K562 (cell line): ENCODE data around the gene SNX27. TPM values are rescaled to one million over a fixed set of nuclear protein-coding genes. Genes with fewer than 3 reads are reported as not detected.

Experiments
- ARHGAP35 ChIP-seq: fragments of 450-650 bp; IDR thresholded peaks from 2 replicates; pipeline ENCODE4 v1.6.1; 2018; ENCODE audit not compliant: partially characterized antibody
- CBX1 ChIP-seq: sonication (generic); IDR thresholded peaks from 2 replicates; pipeline ENCODE4 v1.6.1; 2016; ENCODE audit warnings: antibody characterized with exemption, low read depth, mild to moderate bottlenecking
- CCAR2 ChIP-seq: fragments of 200-400 bp; formaldehyde crosslinking; IDR thresholded peaks from 2 replicates; pipeline ENCODE4 v1.6.1; 2017; ENCODE audit warnings: mild to moderate bottlenecking, low read depth, low read length
- CUX1 ChIP-seq: fragments of 200-800 bp; sonication (Bioruptor generic); IDR thresholded peaks from 2 replicates; pipeline ENCODE4 v1.6.1; 2016; ENCODE audit warnings: missing genetic modification characterization, missing compliant biosample characterization
- DIDO1 ChIP-seq: fragments of 450-650 bp; IDR thresholded peaks from 2 replicates; pipeline ENCODE4 v1.6.1; 2016; ENCODE audit warnings: low read depth, missing biosample characterization, missing genetic modification characterization
- EGR1 ChIP-seq: fragments of 450-650 bp; conservative IDR thresholded peaks from 2 replicates; pipeline ENCODE4 v1.6.1; 2017; ENCODE audit warnings: mild to moderate bottlenecking
- ETS2 ChIP-seq: IDR thresholded peaks from 2 replicates; pipeline ENCODE4 v1.6.1; 2016; ENCODE audit warnings: borderline replicate concordance, missing genetic modification characterization, mild to moderate bottlenecking, moderate library complexity, missing compliant biosample characterization; ENCODE audit not compliant: poor library complexity, severe bottlenecking
- FIP1L1 ChIP-seq: fragments of 200-400 bp; formaldehyde crosslinking; IDR thresholded peaks from 2 replicates; pipeline ENCODE4 v1.6.1; 2018; ENCODE audit warnings: mild to moderate bottlenecking, low read depth, low read length; ENCODE audit not compliant: poor library complexity, severe bottlenecking
- FOXJ2 ChIP-seq: fragments of 200-800 bp; sonication (Bioruptor generic); IDR thresholded peaks from 2 replicates; pipeline ENCODE4 v1.6.1; 2016; ENCODE audit warnings: missing genetic modification characterization, missing compliant biosample characterization
- HES1 ChIP-seq: fragments of 450-650 bp; IDR thresholded peaks from 2 replicates; pipeline ENCODE4 v1.6.1; 2016; ENCODE audit warnings: low read depth, mild to moderate bottlenecking, moderate library complexity
- HNRNPL ChIP-seq: fragments of 200-400 bp; formaldehyde crosslinking; IDR thresholded peaks from 2 replicates; pipeline ENCODE4 v1.6.1; 2017; ENCODE audit warnings: low read depth, mild to moderate bottlenecking, low read length
- KLF6 ChIP-seq: fragments of 250-450 bp; sonication (Bioruptor Pico); IDR thresholded peaks from 2 replicates; pipeline ENCODE4 v1.4.0; 2020; ENCODE audit warnings: mild to moderate bottlenecking, moderate library complexity, borderline replicate concordance
- MCM2 ChIP-seq: fragments of 450-650 bp; IDR thresholded peaks from 2 replicates; pipeline ENCODE4 v1.6.1; 2017; ENCODE audit warnings: low read depth, mild to moderate bottlenecking
- NCOA2 ChIP-seq, 2 experiments: fragments of 450-650 bp; IDR thresholded peaks; 2 replicates each; pipeline ENCODE4 v1.6.1; 2018; ENCODE audit warnings: mild to moderate bottlenecking in 2 of 2, moderate library complexity in 1 of 2; ENCODE audit not compliant: partially characterized antibody in 2 of 2
- NFYB ChIP-seq: IDR thresholded peaks from 2 replicates; pipeline ENCODE4 v1.6.1; 2011; ENCODE audit warnings: mild to moderate bottlenecking, moderate library complexity; ENCODE audit not compliant: insufficient read length; ENCODE audit errors: extremely low read depth
- PRMT5 ChIP-seq: sonication (generic); formaldehyde crosslinking; IDR thresholded peaks from 2 replicates; pipeline ENCODE4 v1.5.0; 2020; ENCODE audit warnings: missing genetic modification reagents
- RBBP5 ChIP-seq: fragments of 200-600 bp; sonication (generic); IDR thresholded peaks from 2 replicates; pipeline ENCODE4 v1.6.1; 2012; ENCODE audit warnings: borderline replicate concordance, mild to moderate bottlenecking, low read length, control low read depth, inconsistent platforms; ENCODE audit not compliant: insufficient read depth, poor library complexity, severe bottlenecking
- SMAD4 ChIP-seq: fragments of 250-450 bp; sonication (Bioruptor Pico); conservative IDR thresholded peaks from 2 replicates; pipeline ENCODE4 v1.8.0; 2021; ENCODE audit warnings: inconsistent platforms, mild to moderate bottlenecking, moderate library complexity
- SP1 ChIP-seq: sonication (generic); formaldehyde crosslinking; IDR thresholded peaks from 2 replicates; pipeline ENCODE4 v1.8.1; 2022; ENCODE audit warnings: mild to moderate bottlenecking, missing genetic modification reagents
- ZNF263 ChIP-seq: sonication (generic); formaldehyde crosslinking; IDR thresholded peaks from 2 replicates; pipeline ENCODE4 v1.8.0; 2022; ENCODE audit warnings: mild to moderate bottlenecking, missing genetic modification reagents, borderline replicate concordance
- ZNF311 ChIP-seq: fragments of 250-450 bp; sonication (Bioruptor Pico); IDR thresholded peaks from 2 replicates; pipeline ENCODE4 v1.4.0; 2020; ENCODE audit warnings: mild to moderate bottlenecking, moderate library complexity
- ZNF324 ChIP-seq: fragments of 250-450 bp; sonication (Bioruptor Pico); IDR thresholded peaks from 2 replicates; pipeline ENCODE4 v1.4.0; 2020; ENCODE audit warnings: mild to moderate bottlenecking
- ZNF57 ChIP-seq: fragments of 450-650 bp; formaldehyde crosslinking; IDR thresholded peaks from 2 replicates; pipeline ENCODE4 v1.4.0; 2020; ENCODE audit warnings: mild to moderate bottlenecking, moderate library complexity
- ZNF644 ChIP-seq: fragments of 200-800 bp; sonication (Bioruptor generic); IDR thresholded peaks from 2 replicates; pipeline ENCODE4 v1.6.1; 2016; ENCODE audit warnings: low read depth, missing genetic modification characterization, missing compliant biosample characterization
- polyA plus RNA-seq, 8 experiments: library from polyadenylated mRNA; depleted of rRNA in 4 of 8; stranded (reverse) in 5 of 8; unstranded in 3 of 8; fragments of >200 nt; fragmentation: Nextera tagmentation in 2 of 8; fragmentation: Illumina TruSeq in 1 of 8; extraction: Ambion mirVana in 2 of 8; extraction: Trizol in 1 of 8; gene quantifications; 2 replicates each; pipeline versions ENCODE4 v1.2.1 to v1.2.3, GENCODE V29; 2011 to 2014; ENCODE audit warnings: inconsistent platforms in 1 of 8, missing spikeins in 1 of 8
- total RNA-seq, 7 experiments: library from RNA; depleted of rRNA in 6 of 7; stranded (reverse); fragments of >200 nt in 6 of 7; fragmentation: Illumina TruSeq in 2 of 7; extraction: Trizol in 2 of 7; gene quantifications; 2 replicates each; pipeline versions ENCODE4 v1.2.1 to v1.2.3, GENCODE V29; 2011 to 2021; ENCODE audit warnings: low replicate concordance in 1 of 7

The SNX27 gene
- total and polyA plus RNA-seq, 9 of the 15 experiments (the other 6 are each of a cell fraction or from before 2014, with no cell fraction given) = 4.5 to 18.7 (median 10.1) TPM

GRCh38 chr1:151596166-151596953, 15.5 kb upstream of the SNX27 start (continued):
- TF ChIP-seq FIP1L1 (no peak), NCOA2 (IDR thresholded peaks at IDR 0.05; ENCODE audit: partially characterized antibody in 2 of 2) (peak; percentile 65 to 72), NFYB (no peak), DIDO1 (no peak), CUX1 (CRISPR knock-in tag) (no peak), KLF6 (CRISPR knock-in tag) (no peak), ZNF263 (CRISPR knock-in tag) (peak; percentile 26; the same call in 1 of the 2 replicates), HNRNPL (no peak), ZNF311 (CRISPR knock-in tag) (peak; percentile 67), ZNF57 (no peak), PRMT5 (no peak), ARHGAP35 (no peak), CBX1 (no peak), SMAD4 (CRISPR knock-in tag) (peak; percentile 99), HES1 (peak; percentile 81; the same call in 1 of the 2 replicates), EGR1 (0 out of 2 replicates have a peak, but pooled peaks have one; percentile 37), ZNF324 (CRISPR knock-in tag) (no peak), ZNF644 (tag) (peak; percentile 86; the same call in 1 of the 2 replicates), RBBP5 (peak; percentile 35), SP1 (CRISPR knock-in tag) (no peak), CCAR2 (no peak), MCM2 (no peak), FOXJ2 (tag) (no peak), ETS2 (no peak)
